AG08396 (cell line): Measurements from ENCODE around the gene ZC2HC1B.
A peak's percentile ranks its signal among the peaks of the same experiment; 100 is the strongest.
"Not testable (repeated sequence)": the region's sequence is repeated elsewhere in the genome, so short reads cannot be mapped to it uniquely, and the experiment has no call there.

Source experiments
- DNase-seq: peaks from one replicate; pipeline ENCODE4 v3.0.0; 2012; ENCODE audit warnings: low spot score, mixed read lengths

The ZC2HC1B gene

GRCh38 chr6:143868808-143869207, 4.5 kb downstream of the ZC2HC1B start:
- DNase-seq = not testable (repeated sequence)

- not testable (repeated sequence) for DNase-seq
Observed at GRCh38 chr6:143871202-143871730, 7.0 kb downstream of the ZC2HC1B start.

GRCh38 chr6:143872201-143872600, 7.9 kb downstream of the ZC2HC1B start:
- no peak for DNase-seq

GRCh38 chr6:143873600-143873999, 9.3 kb downstream of the ZC2HC1B start:
- not testable (repeated sequence) for DNase-seq

- not testable (repeated sequence) for DNase-seq
Observed at GRCh38 chr6:143874503-143874902, 10.2 kb downstream of the ZC2HC1B start.

- no peak for DNase-seq
Observed at GRCh38 chr6:143877584-143878271, 13.5 kb downstream of the ZC2HC1B start.

GRCh38 chr6:143878272-143878760, 14.0 kb downstream of the ZC2HC1B start:
- no peak for DNase-seq

GRCh38 chr6:143880412-143880811, 16.1 kb downstream of the ZC2HC1B start:
- no peak for DNase-seq

GRCh38 chr6:143882401-143882930, 18.2 kb downstream of the ZC2HC1B start:
- no peak for DNase-seq

- no peak for DNase-seq
Observed at GRCh38 chr6:143884216-143884900, 20.1 kb downstream of the ZC2HC1B start.

GRCh38 chr6:143885116-143885515, 20.8 kb downstream of the ZC2HC1B start:
- DNase-seq = no peak

- DNase-seq = no peak
Observed at GRCh38 chr6:143894655-143895054, 30.4 kb downstream of the ZC2HC1B start.

- DNase-seq = no peak
Observed at GRCh38 chr6:143896126-143896860, 32.0 kb downstream of the ZC2HC1B start.

- DNase-seq = no peak
Observed at GRCh38 chr6:143900358-143900757, 36.1 kb downstream of the ZC2HC1B start.

- peak; percentile 23 for DNase-seq
Observed at GRCh38 chr6:143901885-143902750, 37.8 kb downstream of the ZC2HC1B start.

GRCh38 chr6:143902827-143903226, 38.6 kb downstream of the ZC2HC1B start:
- no peak for DNase-seq

GRCh38 chr6:143911028-143911427, 46.8 kb downstream of the ZC2HC1B start:
- no peak for DNase-seq

GRCh38 chr6:143912671-143913070, 48.4 kb downstream of the ZC2HC1B start:
- no peak for DNase-seq

- not testable (repeated sequence) for DNase-seq
Observed at GRCh38 chr6:143917026-143917425, 52.8 kb downstream of the ZC2HC1B start.

GRCh38 chr6:143928853-143929252, 64.6 kb downstream of the ZC2HC1B start:
- DNase-seq = no peak

GRCh38 chr6:143929975-143930374, 65.7 kb downstream of the ZC2HC1B start:
- DNase-seq = no peak
